Neural progenitor cell (in vitro differentiated cells): ENCODE results near the gene ERGIC1. TPM values are rescaled to one million over a fixed set of nuclear protein-coding genes. Genes with fewer than 3 reads are reported as not detected.
"Not testable (repeated sequence)": the region's sequence is repeated elsewhere in the genome, so short reads cannot be mapped to it uniquely, and the experiment has no call there.

ENCODE experiments used
- DNase-seq: peaks from one replicate; pipeline ENCODE4 v3.0.0-alpha.2; 2016; ENCODE audit warnings: low spot score
- H2AFZ ChIP-seq: fragments of 200-600 bp; sonication (generic); replicated peaks from 2 replicates; pipeline ENCODE4 v1.6.1; 2016; ENCODE audit warnings: antibody characterized with exemption
- H3F3A ChIP-seq: fragments of 200-600 bp; sonication (generic); 2 replicates; pipeline ENCODE4 v1.6.1; 2016; ENCODE audit warnings: antibody characterized with exemption, low read depth
- H3K27ac ChIP-seq: fragments of 200-600 bp; sonication (generic); 2 replicates; pipeline ENCODE4 v1.5.1; 2016; ENCODE audit warnings: mild to moderate bottlenecking
- H3K27me3 ChIP-seq: fragments of 200-600 bp; sonication (generic); 2 replicates; pipeline ENCODE4 v1.6.1; 2016; ENCODE audit warnings: mild to moderate bottlenecking, moderate library complexity
- H3K36me3 ChIP-seq: fragments of 200-600 bp; sonication (generic); 2 replicates; pipeline ENCODE4 v1.5.1; 2016
- H3K4me1 ChIP-seq: fragments of 200-600 bp; sonication (generic); 2 replicates; pipeline ENCODE4 v1.6.1; 2016; ENCODE audit warnings: mixed run types
- H3K4me2 ChIP-seq: fragments of 200-600 bp; sonication (generic); 2 replicates; pipeline ENCODE4 v1.6.1; 2016
- H3K4me3 ChIP-seq: fragments of 200-600 bp; sonication (generic); 2 replicates; pipeline ENCODE4 v1.5.1; 2016
- H3K79me2 ChIP-seq: fragments of 200-600 bp; sonication (generic); 2 replicates; pipeline ENCODE4 v1.6.1; 2016; ENCODE audit warnings: low read depth
- H3K9ac ChIP-seq: fragments of 200-600 bp; sonication (generic); 2 replicates; pipeline ENCODE4 v1.6.1; 2016
- H3K9me3 ChIP-seq: fragments of 200-600 bp; sonication (generic); 2 replicates; pipeline ENCODE4 v1.5.1; 2016; ENCODE audit warnings: low read depth
- H4K20me1 ChIP-seq: fragments of 200-600 bp; sonication (generic); 2 replicates; pipeline ENCODE4 v1.6.1; 2016; ENCODE audit warnings: low read depth
- H3K27ac Mint-ChIP-seq: 3 replicates; pipeline ENCODE4 v1.8.0; 2021; ENCODE audit warnings: mixed read lengths
- H3K27me3 Mint-ChIP-seq: 2 replicates; pipeline ENCODE4 v1.8.0; 2022; ENCODE audit warnings: low read depth, mild to moderate bottlenecking, inconsistent platforms, moderate library complexity, mixed read lengths; ENCODE audit not compliant: insufficient read depth
- H3K36me3 Mint-ChIP-seq: 3 replicates; pipeline ENCODE4 v1.8.0; 2021; ENCODE audit warnings: mixed read lengths
- H3K4me1 Mint-ChIP-seq: 3 replicates; pipeline ENCODE4 v1.8.0; 2021; ENCODE audit warnings: mixed read lengths
- H3K4me3 Mint-ChIP-seq: 3 replicates; pipeline ENCODE4 v1.8.0; 2021; ENCODE audit warnings: mild to moderate bottlenecking, moderate library complexity, mixed read lengths
- H3K9me3 Mint-ChIP-seq: 3 replicates; pipeline ENCODE4 v1.8.0; 2020; ENCODE audit warnings: mixed read lengths
- CTCF ChIP-seq: fragments of 200-600 bp; sonication (generic); IDR thresholded peaks from 2 replicates; pipeline ENCODE4 v1.5.1; 2017; ENCODE audit warnings: antibody characterized with exemption, mild to moderate bottlenecking
- EZH2 ChIP-seq: fragments of 200-600 bp; sonication (generic); IDR thresholded peaks from 2 replicates; pipeline ENCODE4 v1.6.1; 2017; ENCODE audit warnings: antibody characterized with exemption, mild to moderate bottlenecking, moderate library complexity
- EZH2phosphoT487 ChIP-seq: fragments of 200-600 bp; sonication (generic); IDR thresholded peaks from 2 replicates; pipeline ENCODE4 v1.6.1; 2017; ENCODE audit warnings: antibody characterized with exemption
- total RNA-seq: library from RNA; depleted of rRNA; stranded (reverse); fragments of >200 nt; gene quantifications from 2 replicates; pipeline ENCODE4 v1.2.3, GENCODE V29; 2015; ENCODE audit warnings: low replicate concordance

ERGIC1 gene
- 28.7 and 50.8 TPM in 2 replicates for total RNA-seq

GRCh38 chr5:172833686-172834414 lies at the start of gene ERGIC1:
Gene ERGIC1 (plus strand): TSS chr5:172834251. CDS start chr5:172834414, 163 bp downstream.
- Histone ChIP-seq H3K9me3 (no peaks in the 10 kb centered on the region), H3K79me2 (peaks cover 41% of the 10 kb centered on the region)

GRCh38 chr5:172785429-172786088 lies 48.5 kb upstream of the ERGIC1 start:
- Histone ChIP-seq H2AFZ (no peak overlapping the region), H3K9ac (no peak overlapping the region), H3K4me2 (no peak overlapping the region), H3K4me3 (no peak overlapping the region), H3F3A (no peaks in the 10 kb centered on the region), H3K27me3 (no peaks in the 10 kb centered on the region), H3K27ac (no peak overlapping the region), H3K79me2 (no peaks in the 10 kb centered on the region), H4K20me1 (no peaks in the 10 kb centered on the region), H3K9me3 (no peaks in the 10 kb centered on the region), H3K4me1 (peaks cover 8% of the 10 kb centered on the region), H3K36me3 (no peaks in the 10 kb centered on the region)
- Mint-ChIP-seq H3K9me3 (no peaks in the 10 kb centered on the region), H3K4me1 (peaks cover 13% of the 10 kb centered on the region), H3K36me3 (no peaks in the 10 kb centered on the region), H3K27ac (no peak overlapping the region), H3K4me3 (no peak overlapping the region), H3K27me3 (peaks cover 6% of the 10 kb centered on the region)
- no peak for DNase-seq
- TF ChIP-seq EZH2 = no peak
- no peak for TF ChIP-seq EZH2phosphoT487
- TF ChIP-seq CTCF = no peak

More at GRCh38 chr5:172833686-172834414, at the start of gene ERGIC1:
- peak within 1 kb of the TSS; percentile 91 for H3K4me3 Mint-ChIP-seq
- no peak for TF ChIP-seq CTCF
- TF ChIP-seq EZH2phosphoT487 = no peak
- TF ChIP-seq EZH2 = no peak
- H4K20me1 ChIP-seq = peaks cover 42% of the 10 kb centered on the region
- H3K9me3 Mint-ChIP-seq = no peaks in the 10 kb centered on the region
- H3K36me3 ChIP-seq = no peaks in the 10 kb centered on the region
- H3K27ac ChIP-seq = no peak within 1 kb of the TSS
- H3K9ac ChIP-seq = peak within 1 kb of the TSS; percentile 12
- no peak within 1 kb of the TSS for H3K27ac Mint-ChIP-seq
- H3K27me3 Mint-ChIP-seq = peaks cover 5% of the 10 kb centered on the region
- DNase-seq = peak; percentile 86
- H3K4me3 ChIP-seq = peak within 1 kb of the TSS; percentile 75
- no peaks in the 10 kb centered on the region for H3K27me3 ChIP-seq
- H2AFZ ChIP-seq = peak within 1 kb of the TSS; percentile 88
- H3K4me2 ChIP-seq = peak within 1 kb of the TSS; percentile 88
- no peaks in the 10 kb centered on the region for H3K36me3 Mint-ChIP-seq
- peaks cover 48% of the 10 kb centered on the region for H3K4me1 Mint-ChIP-seq
- peaks cover 6% of the 10 kb centered on the region for H3K4me1 ChIP-seq
- H3F3A ChIP-seq = peaks cover 12% of the 10 kb centered on the region

- no peaks in the 10 kb centered on the region for H3F3A ChIP-seq
- DNase-seq = no peak
- H3K4me3 Mint-ChIP-seq = no peak overlapping the region
- peaks cover 6% of the 10 kb centered on the region for H3K27me3 Mint-ChIP-seq
- H3K9ac ChIP-seq = no peak overlapping the region
- no peaks in the 10 kb centered on the region for H4K20me1 ChIP-seq
- H3K27ac Mint-ChIP-seq = no peak overlapping the region
- no peak overlapping the region for H2AFZ ChIP-seq
- H3K4me1 ChIP-seq = peaks cover 8% of the 10 kb centered on the region
- H3K79me2 ChIP-seq = no peaks in the 10 kb centered on the region
- peaks cover 17% of the 10 kb centered on the region for H3K4me1 Mint-ChIP-seq
- no peak overlapping the region for H3K4me3 ChIP-seq
- TF ChIP-seq EZH2 = no peak
- H3K4me2 ChIP-seq = no peak overlapping the region
- no peak overlapping the region for H3K27ac ChIP-seq
- H3K36me3 ChIP-seq = no peaks in the 10 kb centered on the region
- no peaks in the 10 kb centered on the region for H3K9me3 Mint-ChIP-seq
- no peaks in the 10 kb centered on the region for H3K9me3 ChIP-seq
- H3K27me3 ChIP-seq = no peaks in the 10 kb centered on the region
- H3K36me3 Mint-ChIP-seq = no peaks in the 10 kb centered on the region
These were observed 47.2 kb upstream of the ERGIC1 start for GRCh38 chr5:172786736-172787462.

- H3K4me3 Mint-ChIP-seq, H2AFZ ChIP-seq, H3K27ac ChIP-seq, H3K4me1 ChIP-seq, H3K27me3 ChIP-seq, H3K9me3 ChIP-seq, H3K9ac ChIP-seq, H3K4me3 ChIP-seq, H3K27ac Mint-ChIP-seq, H3K36me3 ChIP-seq, H4K20me1 ChIP-seq, H3F3A ChIP-seq, H3K9me3 Mint-ChIP-seq, H3K27me3 Mint-ChIP-seq, H3K4me2 ChIP-seq, H3K79me2 ChIP-seq, H3K36me3 Mint-ChIP-seq, DNase-seq: not testable (repeated sequence)
- peaks cover 17% of the 10 kb centered on the region for H3K4me1 Mint-ChIP-seq
These were observed 46.5 kb upstream of the ERGIC1 start for GRCh38 chr5:172787538-172787937.
